H9 (cell line): Measurements from ENCODE around the gene STOX1. TPM values are rescaled to one million over a fixed set of nuclear protein-coding genes. Genes with fewer than 3 reads are reported as not detected.
A peak's percentile ranks its signal among the peaks of the same experiment; 100 is the strongest.

Experiments
- DNase-seq: peaks from one replicate; pipeline ENCODE4 v3.0.0-alpha.2; 2017
- H2AFZ ChIP-seq: one replicate; pipeline ENCODE4 v1.6.1; 2013; ENCODE audit warnings: mild to moderate bottlenecking, low read length, control low read depth, moderate library complexity
- H2AK5ac ChIP-seq: 2 replicates; pipeline ENCODE4 v1.6.1; 2013; ENCODE audit warnings: low read length, control low read depth, mixed read lengths; ENCODE audit not compliant: insufficient read length
- H2BK120ac ChIP-seq: one replicate; pipeline ENCODE4 v1.6.1; 2013; ENCODE audit warnings: low read depth, mild to moderate bottlenecking, low read length, control low read depth, inconsistent platforms; ENCODE audit not compliant: poor library complexity, severe bottlenecking
- H2BK12ac ChIP-seq: 2 replicates; pipeline ENCODE4 v1.6.1; 2013; ENCODE audit warnings: low read length, control low read depth, mixed read lengths, low read depth; ENCODE audit not compliant: insufficient read length
- H2BK15ac ChIP-seq: 2 replicates; pipeline ENCODE4 v1.6.1; 2013; ENCODE audit warnings: low read depth, low read length, control low read depth
- H2BK20ac ChIP-seq: one replicate; pipeline ENCODE4 v1.6.1; 2013; ENCODE audit warnings: low read depth, mild to moderate bottlenecking, low read length, control low read depth, inconsistent platforms; ENCODE audit not compliant: poor library complexity, severe bottlenecking
- H2BK5ac ChIP-seq: 2 replicates; pipeline ENCODE4 v1.6.1; 2013; ENCODE audit warnings: low read length, control low read depth, mixed read lengths; ENCODE audit not compliant: insufficient read length
- H3K14ac ChIP-seq: 2 replicates; pipeline ENCODE4 v1.6.1; 2013; ENCODE audit warnings: low read length, control low read depth; ENCODE audit not compliant: insufficient read depth
- H3K18ac ChIP-seq: 2 replicates; pipeline ENCODE4 v1.6.1; 2013; ENCODE audit warnings: low read depth, mild to moderate bottlenecking, mixed read lengths, low read length, control low read depth; ENCODE audit not compliant: insufficient read length
- H3K23ac ChIP-seq: 2 replicates; pipeline ENCODE4 v1.6.1; 2013; ENCODE audit warnings: low read length, control low read depth, mixed read lengths, low read depth; ENCODE audit not compliant: insufficient read length
- H3K23me2 ChIP-seq: 2 replicates; pipeline ENCODE4 v1.6.1; 2013; ENCODE audit warnings: low read depth, mild to moderate bottlenecking, mixed read lengths, low read length, control low read depth; ENCODE audit not compliant: insufficient read length, poor library complexity, severe bottlenecking
- H3K27ac ChIP-seq: 2 replicates; pipeline ENCODE4 v1.5.1; 2013; ENCODE audit warnings: low read length, control low read depth, mixed read lengths, low read depth; ENCODE audit not compliant: insufficient read length
- H3K27me3 ChIP-seq: 2 replicates; pipeline ENCODE4 v1.6.1; 2013; ENCODE audit warnings: low read length, control low read depth, inconsistent platforms; ENCODE audit not compliant: insufficient read depth
- H3K4ac ChIP-seq: 2 replicates; pipeline ENCODE4 v1.6.1; 2013; ENCODE audit warnings: low read depth, mild to moderate bottlenecking, control low read depth, inconsistent platforms, low read length, moderate library complexity
- H3K4me1 ChIP-seq: 2 replicates; pipeline ENCODE4 v1.6.1; 2013; ENCODE audit warnings: low read length, control low read depth, inconsistent platforms; ENCODE audit not compliant: insufficient read depth
- H3K4me2 ChIP-seq: 2 replicates; pipeline ENCODE4 v1.6.1; 2013; ENCODE audit warnings: low read length, control low read depth, mixed read lengths; ENCODE audit not compliant: insufficient read length, insufficient read depth
- H3K56ac ChIP-seq: 2 replicates; pipeline ENCODE4 v1.6.1; 2013; ENCODE audit warnings: low read depth, mild to moderate bottlenecking, mixed read lengths, low read length, control low read depth; ENCODE audit not compliant: insufficient read length
- H3K79me1 ChIP-seq: 2 replicates; pipeline ENCODE4 v1.6.1; 2013; ENCODE audit warnings: low read depth, mild to moderate bottlenecking, moderate library complexity, low read length, control low read depth, inconsistent platforms; ENCODE audit not compliant: insufficient read depth, poor library complexity, severe bottlenecking
- H3K79me2 ChIP-seq: 2 replicates; pipeline ENCODE4 v1.6.1; 2013; ENCODE audit warnings: low read length, control low read depth, inconsistent platforms; ENCODE audit not compliant: insufficient read depth
- H3K9ac ChIP-seq: 2 replicates; pipeline ENCODE4 v1.6.1; 2013; ENCODE audit warnings: low read length, control low read depth, mixed read lengths; ENCODE audit not compliant: insufficient read length; ENCODE audit errors: extremely low read depth
- H3K9me3 ChIP-seq: one replicate; pipeline ENCODE4 v1.6.1; 2013; ENCODE audit warnings: low read depth, low read length, inconsistent platforms; ENCODE audit not compliant: control insufficient read depth
- H3T11ph ChIP-seq: one replicate; pipeline ENCODE4 v1.6.1; 2013; ENCODE audit warnings: mild to moderate bottlenecking, low read length, control low read depth, inconsistent platforms
- H4K20me1 ChIP-seq: one replicate; pipeline ENCODE4 v1.6.1; 2013; ENCODE audit not compliant: control insufficient read depth, insufficient read length, insufficient read depth
- H4K5ac ChIP-seq: 2 replicates; pipeline ENCODE4 v1.6.1; 2013; ENCODE audit warnings: low read depth, mild to moderate bottlenecking, mixed read lengths, low read length, control low read depth; ENCODE audit not compliant: insufficient read length
- H4K8ac ChIP-seq: replicated peaks from 2 replicates; pipeline ENCODE4 v1.6.1; 2013; ENCODE audit warnings: low read length, control low read depth, mixed read lengths, low read depth; ENCODE audit not compliant: insufficient read length
- H4K91ac ChIP-seq: 2 replicates; pipeline ENCODE4 v1.6.1; 2013; ENCODE audit warnings: low read depth, mild to moderate bottlenecking, moderate library complexity, mixed read lengths, low read length, control low read depth; ENCODE audit not compliant: insufficient read length
- H3K27ac Mint-ChIP-seq, 3 experiments: 2 replicates in 2 of 3; 3 replicates in 1 of 3; pipeline ENCODE4 v1.8.0; 2020 to 2021; ENCODE audit warnings: mixed read lengths in 3 of 3, mild to moderate bottlenecking in 1 of 3, moderate library complexity in 1 of 3
- H3K27me3 Mint-ChIP-seq: 2 replicates; pipeline ENCODE4 v1.8.0; 2021; ENCODE audit warnings: low read depth, mild to moderate bottlenecking, moderate library complexity, mixed read lengths
- H3K36me3 Mint-ChIP-seq, 3 experiments: 2 replicates in 2 of 3; 3 replicates in 1 of 3; pipeline ENCODE4 v1.8.0; 2020 to 2021; ENCODE audit warnings: low read depth in 3 of 3, mixed read lengths in 3 of 3; ENCODE audit not compliant: insufficient read depth in 1 of 3
- H3K4me1 Mint-ChIP-seq, 2 experiments: 2 replicates each; pipeline ENCODE4 v1.8.0; 2020; ENCODE audit warnings: mixed read lengths in 2 of 2
- H3K4me3 Mint-ChIP-seq, 2 experiments: 2 replicates in 1 of 2; 3 replicates in 1 of 2; pipeline ENCODE4 v1.8.0; 2020 to 2021; ENCODE audit warnings: mild to moderate bottlenecking in 2 of 2, mixed read lengths in 2 of 2, moderate library complexity in 1 of 2
- H3K9me3 Mint-ChIP-seq, 2 experiments: 2 replicates in 1 of 2; 3 replicates in 1 of 2; pipeline ENCODE4 v1.8.0; 2020; ENCODE audit warnings: mild to moderate bottlenecking in 2 of 2, mixed read lengths in 2 of 2, moderate library complexity in 1 of 2
- CTCF ChIP-seq: fragments of 200-600 bp; sonication (generic); conservative IDR thresholded peaks from 3 replicates; pipeline ENCODE4 v1.8.0; 2021; ENCODE audit warnings: antibody characterized with exemption, mild to moderate bottlenecking
- WGBS: extraction: QIAGEN DNeasy Blood & Tissue Kit; methylation state at CpG from one replicate; pipeline ENCODE4 v1.1.7; 2013; ENCODE audit warnings: missing lambda C conversion rate, low lambda C conversion rate, mixed read lengths; ENCODE audit not compliant: insufficient read length; ENCODE audit errors: extremely low coverage; 5-methylcytosine and 5-hydroxymethylcytosine counted together
- total RNA-seq: library from RNA; stranded (reverse); gene quantifications from 2 replicates; pipeline ENCODE4 v1.2.1, GENCODE V29; 2021

STOX1 gene
- total RNA-seq, 1 experiment from 2014 or later: 5.8 TPM

GRCh38 chr10:68848281-68848680 is 20.9 kb downstream of the STOX1 start:
- Histone ChIP-seq H2BK20ac (no peak overlapping the region), H3K9me3 (no peaks in the 10 kb centered on the region), H3K4me1 (no peaks in the 10 kb centered on the region), H4K5ac (no peak overlapping the region), H4K20me1 (no peaks in the 10 kb centered on the region), H3K18ac (no peak overlapping the region), H3K23ac (no peak overlapping the region), H3K79me1 (no peaks in the 10 kb centered on the region), H3K9ac (no peak overlapping the region), H2BK5ac (no peak overlapping the region), H2BK120ac (no peak overlapping the region), H3K79me2 (no peaks in the 10 kb centered on the region), H4K8ac (no peak overlapping the region), H2BK15ac (no peak overlapping the region), H4K91ac (no peak overlapping the region), H3K4me2 (no peak overlapping the region), H3K27me3 (no peaks in the 10 kb centered on the region), H2AK5ac (no peak overlapping the region), H3K56ac (no peak overlapping the region), H3K4ac (no peak overlapping the region), H3T11ph (no peak overlapping the region), H2AFZ (no peak overlapping the region), H3K14ac (no peak overlapping the region), H3K23me2 (no peaks in the 10 kb centered on the region), H2BK12ac (no peak overlapping the region), H3K27ac (no peak overlapping the region)
- peaks cover 3 to 16% of the 10 kb centered on the region in 2 experiments; a peak in 3 of 4 replicates for H3K4me1 Mint-ChIP-seq
- no peaks in the 10 kb centered on the region for H3K36me3 Mint-ChIP-seq
- no peaks in the 10 kb centered on the region; a peak in 2 of 5 replicates for H3K9me3 Mint-ChIP-seq
- DNase-seq: no peak
- no peak for TF ChIP-seq CTCF
- H3K27me3 Mint-ChIP-seq: no peaks in the 10 kb centered on the region
- no peak overlapping the region for H3K4me3 Mint-ChIP-seq
- H3K27ac Mint-ChIP-seq: peak overlapping the region in 2 of 3 experiments; percentile 7 to 35; a peak in 2 of 7 replicates
- no CpG with 5 or more reads among the region's 2 CpGs for whole genome bisulfite sequencing
